GM23338 (cell line): ENCODE data around the gene KCNJ11.

ENCODE experiments used
- CREB1 ChIP-seq: fragments of 250-450 bp; sonication (Bioruptor Pico); IDR thresholded peaks from 2 replicates; pipeline ENCODE4 v1.5.0; 2020; ENCODE audit warnings: low read depth, mild to moderate bottlenecking, moderate library complexity
- CTCF ChIP-seq, 2 experiments: fragments of 200-600 bp in 1 of 2; sonication (generic) in 1 of 2; conservative IDR thresholded peaks; 2 replicates each; pipeline versions ENCODE4 v1.5.1 to v1.6.1; 2016 to 2017; ENCODE audit warnings: antibody characterized with exemption in 2 of 2, low read depth in 2 of 2, mild to moderate bottlenecking in 2 of 2, moderate library complexity in 1 of 2
- EZH2 ChIP-seq: fragments of 200-600 bp; sonication (generic); IDR thresholded peaks from one replicate; pipeline ENCODE4 v1.8.0; 2017; ENCODE audit warnings: antibody characterized with exemption, mild to moderate bottlenecking, low read depth; ENCODE audit not compliant: unreplicated experiment
- EZH2phosphoT487 ChIP-seq: fragments of 200-600 bp; sonication (generic); IDR thresholded peaks from one replicate; pipeline ENCODE4 v1.8.1; 2018; ENCODE audit warnings: antibody characterized with exemption; ENCODE audit not compliant: unreplicated experiment
- POLR2AphosphoS5 ChIP-seq: IDR thresholded peaks from 2 replicates; pipeline ENCODE4 v1.6.1; 2016; ENCODE audit warnings: antibody characterized with exemption, low read depth
- ZNF114 ChIP-seq: fragments of 250-450 bp; sonication (Bioruptor Pico); IDR thresholded peaks from 2 replicates; pipeline ENCODE4 v1.5.0; 2020; ENCODE audit warnings: mild to moderate bottlenecking, moderate library complexity
- TF ChIP-seq, protein P1 (sequence below): IDR thresholded peaks from one replicate; pipeline ENCODE4 v1.6.1; 2018; ENCODE audit warnings: antibody characterized with exemption; ENCODE audit not compliant: unreplicated experiment
- TF ChIP-seq, protein P2 (sequence below): IDR thresholded peaks from 2 replicates; pipeline ENCODE4 v1.6.1; 2016; ENCODE audit warnings: antibody characterized with exemption

DNA sequence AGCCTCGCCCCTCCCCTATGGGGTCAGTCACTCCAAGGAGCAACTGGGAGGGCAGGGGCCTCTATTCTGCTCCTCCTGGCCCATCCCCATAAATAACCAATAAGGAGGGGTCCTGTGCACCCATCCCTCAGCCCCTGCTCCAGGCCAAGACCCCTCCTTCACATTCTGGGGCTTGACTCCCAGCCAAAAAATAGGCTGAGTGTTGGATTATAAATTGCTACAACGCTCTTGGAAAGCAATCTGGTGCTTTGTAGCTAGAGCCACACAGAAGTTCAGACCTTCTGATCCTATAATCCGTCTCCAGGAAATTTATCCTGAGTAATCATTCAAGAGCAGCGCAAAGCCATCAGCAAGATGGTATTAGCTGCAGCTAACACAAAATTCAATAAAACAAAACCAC lies 45.6 kb upstream of the KCNJ11 start:
- TF ChIP-seq CTCF (conservative IDR thresholded peaks at IDR 0.05; ENCODE audit: low read depth in 2 of 2) (no peak), POLR2AphosphoS5 (no peak), EZH2 (no peak), EZH2phosphoT487 (no peak), CREB1 (CRISPR knock-in tag) (no peak), ZNF114 (CRISPR knock-in tag) (no peak)
- TF ChIP-seq, protein P1, sequence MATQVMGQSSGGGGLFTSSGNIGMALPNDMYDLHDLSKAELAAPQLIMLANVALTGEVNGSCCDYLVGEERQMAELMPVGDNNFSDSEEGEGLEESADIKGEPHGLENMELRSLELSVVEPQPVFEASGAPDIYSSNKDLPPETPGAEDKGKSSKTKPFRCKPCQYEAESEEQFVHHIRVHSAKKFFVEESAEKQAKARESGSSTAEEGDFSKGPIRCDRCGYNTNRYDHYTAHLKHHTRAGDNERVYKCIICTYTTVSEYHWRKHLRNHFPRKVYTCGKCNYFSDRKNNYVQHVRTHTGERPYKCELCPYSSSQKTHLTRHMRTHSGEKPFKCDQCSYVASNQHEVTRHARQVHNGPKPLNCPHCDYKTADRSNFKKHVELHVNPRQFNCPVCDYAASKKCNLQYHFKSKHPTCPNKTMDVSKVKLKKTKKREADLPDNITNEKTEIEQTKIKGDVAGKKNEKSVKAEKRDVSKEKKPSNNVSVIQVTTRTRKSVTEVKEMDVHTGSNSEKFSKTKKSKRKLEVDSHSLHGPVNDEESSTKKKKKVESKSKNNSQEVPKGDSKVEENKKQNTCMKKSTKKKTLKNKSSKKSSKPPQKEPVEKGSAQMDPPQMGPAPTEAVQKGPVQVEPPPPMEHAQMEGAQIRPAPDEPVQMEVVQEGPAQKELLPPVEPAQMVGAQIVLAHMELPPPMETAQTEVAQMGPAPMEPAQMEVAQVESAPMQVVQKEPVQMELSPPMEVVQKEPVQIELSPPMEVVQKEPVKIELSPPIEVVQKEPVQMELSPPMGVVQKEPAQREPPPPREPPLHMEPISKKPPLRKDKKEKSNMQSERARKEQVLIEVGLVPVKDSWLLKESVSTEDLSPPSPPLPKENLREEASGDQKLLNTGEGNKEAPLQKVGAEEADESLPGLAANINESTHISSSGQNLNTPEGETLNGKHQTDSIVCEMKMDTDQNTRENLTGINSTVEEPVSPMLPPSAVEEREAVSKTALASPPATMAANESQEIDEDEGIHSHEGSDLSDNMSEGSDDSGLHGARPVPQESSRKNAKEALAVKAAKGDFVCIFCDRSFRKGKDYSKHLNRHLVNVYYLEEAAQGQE: no peak
- TF ChIP-seq, protein P2, sequence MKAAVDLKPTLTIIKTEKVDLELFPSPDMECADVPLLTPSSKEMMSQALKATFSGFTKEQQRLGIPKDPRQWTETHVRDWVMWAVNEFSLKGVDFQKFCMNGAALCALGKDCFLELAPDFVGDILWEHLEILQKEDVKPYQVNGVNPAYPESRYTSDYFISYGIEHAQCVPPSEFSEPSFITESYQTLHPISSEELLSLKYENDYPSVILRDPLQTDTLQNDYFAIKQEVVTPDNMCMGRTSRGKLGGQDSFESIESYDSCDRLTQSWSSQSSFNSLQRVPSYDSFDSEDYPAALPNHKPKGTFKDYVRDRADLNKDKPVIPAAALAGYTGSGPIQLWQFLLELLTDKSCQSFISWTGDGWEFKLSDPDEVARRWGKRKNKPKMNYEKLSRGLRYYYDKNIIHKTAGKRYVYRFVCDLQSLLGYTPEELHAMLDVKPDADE: no peak
